Activated T-helper 1 cell treated with anti-CD3 and anti-CD28 coated beads, Interleukin-12 subunit alpha, Interleukin-12 subunit beta, Interleukin-2, Interleukin-4 antibody, amounts not matched to agents 30 ng/mL and 10 ng/mL and 1 ng/mL, durations not matched to agents 14 hours and 24 hours and 36 hours (primary cell): ENCODE measurements around the gene RERE. TPM values are rescaled to one million over a fixed set of nuclear protein-coding genes. Genes with fewer than 3 reads are reported as not detected.

ENCODE experiments used
- DNase-seq: peaks from one replicate; pipeline ENCODE4 v3.0.0; 2021; ENCODE audit warnings: low spot score
- H3K27ac Mint-ChIP-seq: one replicate; pipeline ENCODE4 v1.8.0; 2021; ENCODE audit warnings: mild to moderate bottlenecking, mixed read lengths
- H3K27me3 Mint-ChIP-seq: one replicate; pipeline ENCODE4 v1.8.0; 2022; ENCODE audit warnings: mild to moderate bottlenecking, moderate library complexity, mixed read lengths; ENCODE audit not compliant: insufficient read depth
- H3K36me3 Mint-ChIP-seq: one replicate; pipeline ENCODE4 v1.8.0; 2021; ENCODE audit warnings: low read depth, mixed read lengths
- H3K4me1 Mint-ChIP-seq: one replicate; pipeline ENCODE4 v1.8.0; 2021; ENCODE audit warnings: low read depth, mixed read lengths
- H3K4me3 Mint-ChIP-seq: one replicate; pipeline ENCODE4 v1.8.0; 2021; ENCODE audit warnings: mild to moderate bottlenecking, moderate library complexity, mixed read lengths
- H3K9me3 Mint-ChIP-seq: one replicate; pipeline ENCODE4 v1.8.0; 2021; ENCODE audit warnings: mixed read lengths
- intact Hi-C: fragments of 100-400 bp; cut with micrococcal nuclease; formaldehyde crosslinking; loops from one replicate; pipeline ENCODE4 v1.15.1; 2024
- total RNA-seq: library from RNA; stranded (reverse); gene quantifications from 2 replicates; pipeline ENCODE4 v1.2.3, GENCODE V29; 2022

Gene RERE
- total RNA-seq, 1 donor from 2014 or later = 82.0 TPM

GRCh38 chr1:8423692-8424538 is 393.5 kb downstream of the RERE start:
- no peaks in the 10 kb centered on the region for H3K27me3 Mint-ChIP-seq
- intact Hi-C loops = loop anchor here (1.0 to 5.0 kb wide), 11 partner anchors 15 to 279 kb away; no protein-coding TSS in a partner anchor

GRCh38 chr1:8423269-8423691 is 394.2 kb downstream of the RERE start:
- intact Hi-C loops = loop anchor here (5.0 kb wide), 3 partner anchors 46 to 224 kb away; no protein-coding TSS in a partner anchor
- Mint-ChIP-seq H3K4me1 (peaks cover 39% of the 10 kb centered on the region), H3K9me3 (peaks cover 4% of the 10 kb centered on the region), H3K27me3 (no peaks in the 10 kb centered on the region), H3K36me3 (peaks cover 22% of the 10 kb centered on the region), H3K4me3 (no peak overlapping the region), H3K27ac (no peak overlapping the region)
- DNase-seq = peak; percentile 26

More at GRCh38 chr1:8423692-8424538, 393.5 kb downstream of the RERE start:
- Mint-ChIP-seq H3K4me1 (peaks cover 44% of the 10 kb centered on the region), H3K36me3 (peaks cover 15% of the 10 kb centered on the region), H3K27ac (peak overlapping the region; percentile 92), H3K4me3 (peak overlapping the region; percentile 91), H3K9me3 (peaks cover 4% of the 10 kb centered on the region)
- DNase-seq = peak; percentile 32

DNA sequence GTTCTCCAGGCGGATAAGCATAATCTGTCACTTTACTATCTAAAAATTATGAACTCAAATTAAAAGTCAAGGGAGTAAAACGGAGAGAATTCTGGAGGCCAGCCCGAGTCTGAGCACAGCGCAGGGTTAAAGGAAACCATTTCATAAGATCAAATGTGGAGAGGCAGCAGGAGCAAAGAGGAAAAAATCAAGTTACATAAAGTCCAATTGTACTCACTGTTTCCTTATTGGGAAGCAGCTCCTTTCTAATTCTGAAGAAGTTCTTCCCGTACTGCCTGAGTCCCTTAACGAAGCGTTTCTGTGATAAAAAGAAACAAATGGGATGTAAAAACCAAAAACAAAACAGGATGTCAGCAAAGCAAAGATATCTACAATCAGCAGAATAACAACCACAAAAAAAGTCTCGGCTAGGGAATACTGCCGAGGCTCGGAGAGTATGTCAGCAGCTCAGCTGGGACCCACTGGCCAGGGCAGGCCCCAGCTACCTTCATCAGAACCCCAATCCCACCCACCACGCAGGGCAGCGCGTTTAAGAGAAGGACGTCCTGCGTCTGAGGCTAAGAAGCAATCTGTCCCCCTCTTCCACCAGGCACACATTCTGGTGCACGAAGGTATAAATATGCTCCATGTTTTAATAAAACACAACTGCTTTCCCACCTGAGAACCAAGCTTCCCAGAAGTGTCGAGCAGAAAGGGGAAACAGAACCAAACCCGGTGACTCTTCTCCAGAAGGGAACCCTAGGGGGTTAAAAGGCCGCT is 394.8 kb downstream of the RERE start:
- peaks cover 34% of the 10 kb centered on the region for H3K4me1 Mint-ChIP-seq
- H3K9me3 Mint-ChIP-seq = peaks cover 4% of the 10 kb centered on the region
- intact Hi-C loops = loop anchor here (5.0 kb wide), 3 partner anchors 45 to 225 kb away; no protein-coding TSS in a partner anchor
- no peak for DNase-seq
- H3K27me3 Mint-ChIP-seq = no peaks in the 10 kb centered on the region
- no peak overlapping the region for H3K4me3 Mint-ChIP-seq
- no peak overlapping the region for H3K27ac Mint-ChIP-seq
- H3K36me3 Mint-ChIP-seq = peaks cover 28% of the 10 kb centered on the region

GRCh38 chr1:8421721-8422120 is 395.7 kb downstream of the RERE start:
- intact Hi-C loops = loop anchor here (5.0 kb wide), 3 partner anchors 44 to 226 kb away; no protein-coding TSS in a partner anchor
- peaks cover 24% of the 10 kb centered on the region for H3K4me1 Mint-ChIP-seq
- H3K27me3 Mint-ChIP-seq = no peaks in the 10 kb centered on the region
- peaks cover 30% of the 10 kb centered on the region for H3K36me3 Mint-ChIP-seq
- DNase-seq = no peak
- H3K9me3 Mint-ChIP-seq = peaks cover 4% of the 10 kb centered on the region
- H3K4me3 Mint-ChIP-seq = no peak overlapping the region
- H3K27ac Mint-ChIP-seq = no peak overlapping the region

DNA sequence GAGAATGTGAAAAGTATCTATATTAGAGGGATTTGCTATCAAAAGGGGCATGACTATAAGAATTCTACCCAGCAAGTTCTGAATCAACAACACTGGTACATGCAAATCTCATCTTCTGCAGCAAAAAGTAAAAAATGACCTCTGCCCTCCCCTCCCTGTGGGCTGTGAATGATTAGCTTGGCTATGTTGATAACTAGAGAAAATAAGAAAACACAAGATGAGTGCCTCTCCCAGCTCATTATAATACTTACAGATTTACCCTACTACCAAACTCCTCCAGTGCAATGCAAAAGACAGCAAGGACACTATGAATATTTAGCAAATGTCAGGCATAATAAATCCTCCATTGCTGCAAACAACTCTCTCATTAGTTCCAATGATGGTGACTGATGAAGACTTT is 397.1 kb downstream of the RERE start:
- Mint-ChIP-seq H3K4me3 (no peak overlapping the region), H3K27ac (no peak overlapping the region), H3K36me3 (peaks cover 36% of the 10 kb centered on the region), H3K27me3 (no peaks in the 10 kb centered on the region), H3K9me3 (peaks cover 4% of the 10 kb centered on the region), H3K4me1 (peaks cover 22% of the 10 kb centered on the region)
- intact Hi-C loops = loop anchor here (5.0 kb wide), 3 partner anchors 43 to 227 kb away; no protein-coding TSS in a partner anchor
- no peak for DNase-seq

GRCh38 chr1:8419861-8420260 is 397.6 kb downstream of the RERE start:
- no peak overlapping the region for H3K4me3 Mint-ChIP-seq
- no peak overlapping the region for H3K27ac Mint-ChIP-seq
- H3K36me3 Mint-ChIP-seq = peaks cover 33% of the 10 kb centered on the region
- no peak for DNase-seq
- H3K27me3 Mint-ChIP-seq = no peaks in the 10 kb centered on the region
- peaks cover 4% of the 10 kb centered on the region for H3K9me3 Mint-ChIP-seq
- intact Hi-C loops = loop anchor here (5.0 kb wide), 3 partner anchors 43 to 227 kb away; no protein-coding TSS in a partner anchor
- peaks cover 20% of the 10 kb centered on the region for H3K4me1 Mint-ChIP-seq

- DNase-seq = no peak
- Mint-ChIP-seq H3K4me3 (no peak overlapping the region), H3K27me3 (no peaks in the 10 kb centered on the region), H3K27ac (no peak overlapping the region), H3K36me3 (peaks cover 28% of the 10 kb centered on the region), H3K4me1 (peaks cover 13% of the 10 kb centered on the region), H3K9me3 (no peaks in the 10 kb centered on the region)
- intact Hi-C loops = no loop called here
Observed at GRCh38 chr1:8419172-8419571, 398.3 kb downstream of the RERE start.

GRCh38 chr1:8418301-8418700 is 399.1 kb downstream of the RERE start:
- no peak overlapping the region for H3K27ac Mint-ChIP-seq
- peaks cover 11% of the 10 kb centered on the region for H3K4me1 Mint-ChIP-seq
- H3K27me3 Mint-ChIP-seq = no peaks in the 10 kb centered on the region
- no peaks in the 10 kb centered on the region for H3K9me3 Mint-ChIP-seq
- peaks cover 27% of the 10 kb centered on the region for H3K36me3 Mint-ChIP-seq
- intact Hi-C loops = no loop called here
- DNase-seq = no peak
- H3K4me3 Mint-ChIP-seq = no peak overlapping the region

- DNase-seq = no peak
- Mint-ChIP-seq H3K27ac (peak overlapping the region; percentile 45), H3K4me1 (peaks cover 11% of the 10 kb centered on the region), H3K36me3 (peaks cover 27% of the 10 kb centered on the region), H3K4me3 (no peak overlapping the region), H3K27me3 (no peaks in the 10 kb centered on the region), H3K9me3 (no peaks in the 10 kb centered on the region)
- intact Hi-C loops = no loop called here
Observed at GRCh38 chr1:8417625-8418024, 399.8 kb downstream of the RERE start.

DNA sequence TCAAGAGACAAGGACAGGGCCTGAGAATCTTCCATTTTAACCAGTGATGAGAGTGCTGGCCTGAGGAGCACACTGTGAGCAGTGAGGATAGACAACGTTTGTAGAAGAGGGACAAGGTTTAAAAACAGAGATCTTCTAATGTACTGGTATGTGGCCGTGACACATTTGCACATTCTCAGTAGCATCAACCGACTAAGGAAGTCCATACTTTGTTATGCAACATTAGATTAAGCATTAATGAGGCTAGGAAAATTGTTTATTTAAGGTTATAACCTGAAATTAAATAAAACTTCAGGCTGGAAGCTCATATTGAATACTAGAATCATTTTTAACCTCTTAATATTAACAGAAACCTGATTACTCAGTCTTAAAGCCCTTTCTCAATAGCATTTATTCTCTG is 400.6 kb downstream of the RERE start:
- H3K4me1 Mint-ChIP-seq = peaks cover 18% of the 10 kb centered on the region
- intact Hi-C loops = no loop called here
- no peaks in the 10 kb centered on the region for H3K9me3 Mint-ChIP-seq
- peaks cover 34% of the 10 kb centered on the region for H3K36me3 Mint-ChIP-seq
- DNase-seq = no peak
- no peaks in the 10 kb centered on the region for H3K27me3 Mint-ChIP-seq
- no peak overlapping the region for H3K27ac Mint-ChIP-seq
- H3K4me3 Mint-ChIP-seq = no peak overlapping the region

- peaks cover 20% of the 10 kb centered on the region for H3K4me1 Mint-ChIP-seq
- no peak overlapping the region for H3K4me3 Mint-ChIP-seq
- intact Hi-C loops = no loop called here
- H3K36me3 Mint-ChIP-seq = peaks cover 38% of the 10 kb centered on the region
- H3K27ac Mint-ChIP-seq = no peak overlapping the region
- H3K27me3 Mint-ChIP-seq = no peaks in the 10 kb centered on the region
- DNase-seq = no peak
- no peaks in the 10 kb centered on the region for H3K9me3 Mint-ChIP-seq
Observed at GRCh38 chr1:8415526-8416278, 401.7 kb downstream of the RERE start.

- DNase-seq = no peak
- Mint-ChIP-seq H3K4me1 (peaks cover 49% of the 10 kb centered on the region), H3K27ac (no peak overlapping the region), H3K4me3 (no peak overlapping the region), H3K36me3 (peaks cover 33% of the 10 kb centered on the region), H3K27me3 (no peaks in the 10 kb centered on the region), H3K9me3 (no peaks in the 10 kb centered on the region)
- intact Hi-C loops = no loop called here
Observed at GRCh38 chr1:8412183-8412831, 405.1 kb downstream of the RERE start.
